Fibroblast of skin of back (primary cell): ENCODE data around the gene CCDC40. TPM values are rescaled to one million over a fixed set of nuclear protein-coding genes. Genes with fewer than 3 reads are reported as not detected.
A peak's percentile ranks its signal among the peaks of the same experiment; 100 is the strongest.
"Not testable (repeated sequence)": the region's sequence is repeated elsewhere in the genome, so short reads cannot be mapped to it uniquely, and the experiment has no call there.

ENCODE experiments used
- DNase-seq: peaks from one replicate; pipeline ENCODE4 v3.0.0-alpha.2; 2013
- polyA plus RNA-seq, 2 experiments: library from polyadenylated mRNA; unstranded; fragments of 120-200 nt; gene quantifications; one replicate each; pipeline ENCODE4 v1.2.1, GENCODE V29; 2013; ENCODE audit not compliant: insufficient read length in 2 of 2

Gene CCDC40
- 2.4 TPM for polyA plus RNA-seq (2013, experiment 1 of 2; ENCODE audit: insufficient read length)
- polyA plus RNA-seq (2013, experiment 2 of 2; ENCODE audit: insufficient read length) = 1.9 TPM

DNA sequence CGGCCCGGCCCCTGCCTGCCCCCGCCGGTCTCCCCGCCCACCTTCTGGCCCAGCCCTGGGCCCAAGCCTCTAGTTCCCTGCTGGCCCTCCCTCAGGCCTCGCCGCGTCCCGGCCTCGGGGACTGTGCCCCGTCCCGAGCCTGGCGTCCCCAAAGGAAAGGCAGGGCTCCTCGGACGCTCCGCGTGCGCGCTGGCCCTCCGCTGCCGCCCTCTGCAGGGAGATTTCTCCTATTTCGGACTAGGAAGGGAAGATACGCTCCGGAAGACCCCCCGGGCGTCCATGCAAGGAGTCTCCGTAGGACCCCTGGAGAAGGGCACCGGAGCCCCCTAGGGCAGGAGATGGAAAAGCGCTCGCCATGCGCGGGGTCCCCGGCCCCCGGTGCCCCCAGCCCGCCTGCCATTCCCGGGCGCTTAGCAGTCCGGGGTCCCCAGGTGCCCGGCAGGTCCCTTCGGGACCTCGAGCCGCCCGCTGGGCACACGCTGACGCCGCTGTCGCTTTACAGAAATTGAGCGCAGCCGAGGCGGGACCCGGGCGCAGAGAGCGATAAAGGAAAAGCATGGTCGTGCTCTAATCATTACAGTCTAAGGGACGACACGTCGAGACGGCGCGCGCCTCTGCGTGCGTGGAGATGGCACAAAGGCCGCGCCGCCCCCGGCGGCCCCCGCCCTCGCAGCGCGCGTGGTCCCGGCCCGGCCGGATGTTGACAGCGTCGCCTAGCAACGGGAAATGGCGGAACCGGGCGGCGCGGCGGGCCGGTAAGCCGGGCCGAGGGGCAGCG lies at the start of gene CCDC40:
Gene CCDC40 (plus strand): TSS at position 706 of the 778 bp plus-strand sequence. CDS start 21 bp downstream, at position 727.
- peak; percentile 82 for DNase-seq

- no peak for DNase-seq
These were observed 49.1 kb upstream of the CCDC40 start for GRCh38 chr17:79987187-79987934.

GRCh38 chr17:79987935-79988184 lies 48.6 kb upstream of the CCDC40 start:
- DNase-seq = no peak

- peak; percentile 78 for DNase-seq
These were observed 48.1 kb upstream of the CCDC40 start for GRCh38 chr17:79988185-79988971.

GRCh38 chr17:79989106-79989835 lies 47.2 kb upstream of the CCDC40 start:
- DNase-seq = no peak

DNA sequence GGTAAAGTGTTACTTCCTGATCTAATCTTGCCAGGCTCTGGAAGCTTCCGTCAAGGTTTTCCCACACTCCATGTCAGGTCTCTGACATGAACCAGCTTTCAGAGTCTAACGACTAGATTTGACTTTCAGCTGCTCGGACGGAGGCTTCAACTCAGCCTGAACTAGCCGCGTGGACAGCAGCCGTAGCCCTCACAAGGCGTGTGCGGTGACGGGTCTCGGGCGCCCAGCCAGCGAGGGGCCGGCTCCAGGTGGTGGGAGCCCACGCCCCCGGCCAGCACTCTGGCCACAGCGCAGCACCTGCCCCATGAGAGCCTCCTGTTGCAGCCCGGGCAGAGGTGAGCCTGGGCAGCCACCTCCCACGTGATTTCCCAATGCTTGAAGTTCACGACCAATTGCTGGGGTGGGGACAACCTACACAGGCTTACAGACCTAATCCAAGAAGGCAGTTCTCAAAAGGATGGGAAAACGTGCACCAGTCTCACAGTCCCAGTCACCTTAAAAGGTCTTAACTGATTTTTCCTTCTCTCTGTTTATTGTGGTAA lies 46.3 kb upstream of the CCDC40 start:
- no peak for DNase-seq

- no peak for DNase-seq
These were observed 45.7 kb upstream of the CCDC40 start for GRCh38 chr17:79990704-79991103.

DNA sequence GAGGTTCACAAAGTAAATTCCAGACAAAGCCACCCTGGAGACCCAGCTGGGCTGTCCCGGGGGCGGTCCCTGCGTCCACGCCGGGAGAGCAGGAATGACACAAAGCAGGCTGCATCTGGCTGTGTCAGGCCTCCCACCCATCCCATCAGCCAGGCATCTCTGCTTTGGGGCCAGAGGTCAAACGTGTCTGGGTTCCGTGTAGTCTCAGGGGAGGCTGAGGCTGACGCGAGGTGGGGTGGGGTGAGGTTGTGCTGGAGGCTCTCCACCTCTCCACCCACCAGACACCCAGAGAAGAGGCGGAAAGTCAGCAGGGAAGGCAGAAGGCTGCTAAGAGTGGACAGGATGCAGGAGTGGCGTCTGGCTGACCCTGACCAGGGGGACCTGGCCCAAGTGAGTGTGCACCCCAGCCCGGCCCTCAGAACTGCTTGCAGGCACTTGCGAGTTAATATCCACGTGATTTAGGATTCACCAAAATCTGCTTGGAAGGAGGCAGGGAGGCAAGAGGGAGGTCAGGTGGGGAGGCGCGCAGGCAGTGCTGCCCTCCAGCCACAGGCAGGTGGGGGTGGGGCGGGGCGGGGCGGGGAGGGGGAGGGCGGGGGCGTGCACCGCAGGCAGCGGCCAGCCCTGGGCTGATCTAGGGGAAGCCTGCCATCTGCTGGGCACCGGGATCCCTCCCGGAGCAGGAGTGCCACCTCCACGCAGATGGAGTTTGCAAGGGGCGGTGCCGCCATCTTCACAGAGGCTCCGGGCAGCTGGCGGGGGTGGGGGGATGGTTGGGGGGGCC lies 45.1 kb upstream of the CCDC40 start:
- DNase-seq = peak; percentile 74

DNA sequence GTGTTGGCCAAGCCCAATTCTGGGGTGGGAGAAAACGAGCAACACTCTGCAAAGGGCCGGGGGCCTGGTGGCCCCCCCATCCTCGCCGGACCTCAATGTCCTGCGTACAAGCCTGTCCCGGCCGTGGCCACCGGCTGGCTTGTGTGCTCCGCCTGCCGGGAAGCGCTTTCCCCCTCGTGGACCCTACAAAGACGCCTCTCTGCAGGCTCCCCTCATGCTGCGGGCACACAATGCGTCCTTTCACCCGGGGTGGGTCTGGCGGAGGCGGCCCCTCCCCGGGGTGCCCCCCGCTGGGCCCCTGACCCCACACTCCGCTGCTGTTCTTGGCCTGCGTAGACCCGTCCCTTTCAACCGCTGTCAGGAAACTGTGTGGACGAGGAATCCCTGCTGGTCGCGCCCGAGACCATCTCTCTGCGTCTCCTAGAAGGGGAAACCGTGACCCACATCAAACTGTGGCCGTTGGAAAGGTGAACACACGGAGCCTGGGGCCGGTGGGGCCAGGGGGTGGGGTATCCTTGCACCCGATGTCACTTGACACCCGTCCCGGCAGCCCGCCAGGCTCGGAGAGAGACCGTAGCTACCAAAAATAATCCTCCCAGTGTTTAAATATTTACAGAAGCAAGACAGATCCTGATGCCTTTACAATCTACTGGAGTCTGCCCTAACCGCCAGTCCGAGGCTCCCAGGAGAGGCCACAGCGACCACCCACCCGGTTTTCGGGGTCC lies 44.4 kb upstream of the CCDC40 start:
- DNase-seq = peak; percentile 30

DNA sequence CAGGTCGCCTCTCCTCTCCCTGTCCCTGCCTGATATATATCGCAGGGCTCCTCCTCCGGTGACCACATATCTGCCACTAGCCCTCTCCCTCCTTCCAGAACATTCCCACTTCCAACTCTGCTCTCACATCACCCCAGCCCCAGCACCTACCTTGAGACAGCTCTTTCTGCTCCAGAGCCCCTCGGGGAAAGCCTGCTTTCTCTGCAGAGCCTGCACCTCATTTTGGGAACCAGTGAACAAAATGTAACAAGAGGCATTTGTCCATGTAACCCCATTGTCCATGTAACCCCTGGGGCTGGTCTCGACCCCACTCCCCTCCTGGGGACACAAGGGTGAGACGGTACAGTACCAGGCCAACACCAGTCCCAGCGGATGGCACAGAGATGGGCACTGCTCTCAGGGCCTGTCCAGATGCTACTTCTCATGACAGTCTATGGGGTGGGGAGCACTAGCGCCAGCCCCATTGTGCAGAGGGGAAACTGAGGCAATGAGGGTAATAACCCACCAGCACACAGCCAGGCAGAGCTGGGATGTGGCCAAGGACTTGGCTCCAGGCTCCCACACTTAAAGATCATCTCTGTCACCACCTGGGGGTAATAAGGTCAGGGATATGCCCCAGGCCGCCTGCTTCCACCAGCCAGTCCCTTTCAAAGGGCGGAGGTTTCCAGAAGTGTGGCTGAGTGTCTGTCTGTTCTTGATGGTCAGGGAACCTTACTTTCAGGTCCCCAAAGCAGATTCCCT lies 43.6 kb upstream of the CCDC40 start:
- peak; percentile 13 for DNase-seq

DNA sequence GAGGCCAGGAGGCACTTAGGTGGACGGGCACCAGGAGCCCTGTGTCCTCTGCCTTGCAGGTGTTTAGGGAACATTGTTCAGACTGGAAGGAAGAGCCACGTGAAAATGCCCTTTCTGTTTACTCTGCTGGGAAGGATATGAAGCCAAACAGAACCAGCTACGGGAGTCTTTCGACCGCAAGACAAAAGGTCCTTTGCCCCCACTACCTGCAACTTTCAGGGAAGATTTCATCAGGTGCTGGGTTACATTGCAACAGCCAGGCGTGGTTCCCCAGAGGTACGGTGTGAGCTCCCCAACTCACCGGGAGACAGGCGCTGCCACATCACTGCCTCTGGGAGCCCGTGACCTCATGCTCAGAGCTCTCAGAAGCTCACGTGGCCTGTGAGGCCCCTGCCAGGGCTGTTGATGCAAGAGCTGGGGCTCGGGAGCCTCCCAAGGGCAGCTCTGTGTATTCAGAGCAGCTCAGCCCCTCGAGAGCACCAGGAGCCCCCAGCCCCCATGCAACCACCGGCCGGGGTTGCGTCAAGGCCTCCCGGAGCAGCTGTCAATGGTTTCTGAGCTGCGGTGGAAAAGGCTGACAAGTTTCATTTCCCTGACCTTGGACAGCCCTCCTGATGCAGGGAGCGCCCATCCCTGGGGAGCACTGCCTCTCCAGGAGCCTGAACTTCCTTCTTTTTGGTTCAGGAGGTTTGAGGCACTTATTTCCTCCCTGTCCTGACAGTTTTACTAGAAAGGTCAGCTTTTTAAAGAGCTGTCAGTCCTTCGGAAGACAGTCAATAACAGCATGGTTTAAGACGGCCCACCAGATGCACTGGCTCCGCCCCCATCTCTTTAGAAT lies 42.8 kb upstream of the CCDC40 start:
- DNase-seq = peak; percentile 87

DNA sequence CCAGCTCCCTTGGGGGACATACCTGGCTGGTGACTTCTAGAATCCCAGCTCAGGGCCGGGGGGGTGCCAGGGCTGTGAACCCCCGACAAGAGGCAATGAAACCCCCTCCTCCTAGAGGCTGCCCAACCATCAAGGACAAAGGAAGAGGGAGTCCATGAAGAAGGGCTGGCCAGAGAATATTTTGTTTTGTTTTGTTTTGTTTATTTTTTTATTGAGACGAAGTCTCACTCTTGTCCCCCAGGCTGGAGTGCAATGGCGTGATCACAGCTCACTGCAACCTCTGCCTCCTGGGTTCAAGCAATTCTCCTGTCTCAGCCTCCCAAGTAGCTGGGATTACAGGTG lies 42.2 kb upstream of the CCDC40 start:
- not testable (repeated sequence) for DNase-seq

DNA sequence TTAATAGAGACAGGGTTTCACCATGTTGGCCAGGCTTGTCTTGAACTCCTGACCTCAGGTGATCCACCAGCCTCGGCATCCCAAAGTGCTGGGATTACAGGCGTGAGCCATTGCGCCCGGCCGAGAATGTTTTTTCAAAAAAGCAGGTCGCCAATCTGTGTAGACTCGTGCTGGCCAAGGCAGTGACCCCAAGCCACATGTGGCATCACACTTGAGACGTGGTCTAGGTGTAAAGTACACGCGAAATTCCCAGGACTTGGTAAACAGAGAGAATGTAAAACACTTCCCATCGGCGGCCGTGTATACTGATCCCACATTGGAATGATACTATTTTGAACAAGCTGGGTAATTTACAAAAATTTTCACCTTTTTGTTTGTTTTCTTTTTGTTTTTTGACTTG lies 41.8 kb upstream of the CCDC40 start:
- no peak for DNase-seq

DNA sequence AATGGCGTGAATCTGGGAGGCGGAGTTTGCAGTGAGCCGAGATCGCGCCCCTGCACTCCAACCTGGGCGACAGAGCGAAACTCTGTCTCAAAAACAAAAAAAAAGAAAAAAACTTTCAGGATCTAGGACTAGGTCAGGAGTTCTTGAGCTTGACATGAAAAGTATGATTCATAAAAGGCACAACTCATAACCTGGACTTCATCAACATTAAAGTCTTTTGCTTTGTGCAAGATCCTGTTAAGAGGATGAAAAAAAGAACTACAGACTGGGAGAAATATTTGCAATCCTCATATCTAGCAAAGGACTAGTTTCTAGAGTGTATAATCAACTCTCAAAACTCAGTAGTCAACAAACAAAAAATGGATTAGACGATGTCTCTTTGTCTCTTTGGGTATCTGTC lies 40.7 kb upstream of the CCDC40 start:
- no peak for DNase-seq

DNA sequence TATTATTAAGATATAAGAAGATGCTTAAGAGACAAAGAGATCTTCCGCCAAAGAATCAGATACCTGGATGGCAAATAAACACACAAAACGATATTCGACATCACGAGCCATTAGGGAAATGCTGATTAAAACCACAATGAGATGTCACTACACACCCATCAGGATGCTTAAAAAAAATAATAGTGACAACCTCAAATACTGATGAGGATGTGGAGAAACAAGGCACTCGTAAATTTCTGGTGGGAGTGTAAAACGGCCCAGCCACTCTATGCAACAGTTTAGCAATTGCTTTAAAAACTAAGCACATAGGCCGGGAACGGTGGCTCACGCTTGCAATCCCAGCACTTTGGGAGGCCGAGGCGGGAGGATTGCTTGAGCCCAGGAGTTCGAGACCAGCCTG lies 40.2 kb upstream of the CCDC40 start:
- no peak for DNase-seq

GRCh38 chr17:79997011-79997660 lies 39.3 kb upstream of the CCDC40 start:
- no peak for DNase-seq

DNA sequence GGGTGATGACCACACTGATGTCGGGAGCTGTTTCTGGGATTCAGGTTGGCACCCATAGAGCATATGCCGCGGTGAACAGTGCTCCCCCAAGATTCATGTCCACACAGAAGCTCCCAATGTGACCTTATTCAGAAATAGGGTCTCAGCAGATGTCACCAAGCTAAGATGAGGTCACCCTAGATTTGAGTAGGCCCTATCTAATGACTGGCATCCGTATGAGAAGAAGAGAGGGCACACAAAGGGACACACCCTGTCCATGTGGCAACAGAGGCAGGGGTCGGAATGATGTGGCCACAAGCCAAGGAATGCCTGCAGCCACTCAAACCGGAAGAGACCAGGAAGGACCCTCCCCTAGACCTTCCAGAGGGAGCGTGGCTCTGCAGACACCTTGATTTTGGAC lies 36.3 kb upstream of the CCDC40 start:
- no peak for DNase-seq

- no peak for DNase-seq
These were observed 35.3 kb upstream of the CCDC40 start for GRCh38 chr17:80000981-80001775.
